ENCODE data around the gene CCDC27. TPM values are rescaled to one million over a fixed set of nuclear protein-coding genes. Genes with fewer than 3 reads are reported as not detected.

The CCDC27 gene
- total RNA-seq, 1 experiment from 2014 or later, result 0.13 TPM

DNA sequence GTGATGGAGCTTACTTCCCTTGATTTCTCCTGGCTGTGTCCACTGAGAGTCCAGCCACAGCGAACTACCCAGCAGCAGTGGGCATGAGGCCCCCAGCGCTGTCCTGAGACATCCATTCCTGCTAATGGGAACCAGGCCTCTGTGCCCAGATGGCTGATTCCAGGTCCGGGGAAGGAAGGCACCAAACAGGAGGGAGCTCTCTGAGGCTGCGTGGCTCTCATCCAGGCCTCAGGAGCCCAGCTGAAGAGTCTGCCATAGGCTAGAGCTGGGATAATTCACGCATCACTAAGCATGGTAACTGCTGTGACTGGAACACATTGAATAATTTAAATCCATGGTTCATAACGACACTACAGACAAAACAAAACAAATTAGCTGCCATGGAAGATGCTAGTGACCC is 68.8 kb downstream of the CCDC27 start (continued):
- TF ChIP-seq, protein P1, sequence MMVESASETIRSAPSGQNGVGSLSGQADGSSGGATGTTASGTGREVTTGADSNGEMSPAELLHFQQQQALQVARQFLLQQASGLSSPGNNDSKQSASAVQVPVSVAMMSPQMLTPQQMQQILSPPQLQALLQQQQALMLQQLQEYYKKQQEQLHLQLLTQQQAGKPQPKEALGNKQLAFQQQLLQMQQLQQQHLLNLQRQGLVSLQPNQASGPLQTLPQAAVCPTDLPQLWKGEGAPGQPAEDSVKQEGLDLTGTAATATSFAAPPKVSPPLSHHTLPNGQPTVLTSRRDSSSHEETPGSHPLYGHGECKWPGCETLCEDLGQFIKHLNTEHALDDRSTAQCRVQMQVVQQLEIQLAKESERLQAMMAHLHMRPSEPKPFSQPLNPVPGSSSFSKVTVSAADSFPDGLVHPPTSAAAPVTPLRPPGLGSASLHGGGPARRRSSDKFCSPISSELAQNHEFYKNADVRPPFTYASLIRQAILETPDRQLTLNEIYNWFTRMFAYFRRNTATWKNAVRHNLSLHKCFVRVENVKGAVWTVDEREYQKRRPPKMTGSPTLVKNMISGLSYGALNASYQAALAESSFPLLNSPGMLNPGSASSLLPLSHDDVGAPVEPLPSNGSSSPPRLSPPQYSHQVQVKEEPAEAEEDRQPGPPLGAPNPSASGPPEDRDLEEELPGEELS (CRISPR knock-in tag; IDR thresholded peaks at IDR 0.05), result no peak

Other genes with a start within 250 kb of the CCDC27 start
- 24.9 to 32.4 TPM (median 27.2 TPM) in 3 replicates for gene MEGF6, start 140.9 kb upstream of the CCDC27 start, total RNA-seq (2021)
- gene TPRG1L, start 127.4 kb upstream of the CCDC27 start, total RNA-seq (2021), result 20.9 to 22.3 TPM (median 20.9 TPM) in 3 replicates
- 33.8 to 39.2 TPM (median 34.7 TPM) in 3 replicates for gene WRAP73, start 102.3 kb upstream of the CCDC27 start, total RNA-seq (2021)
- 5.7 to 6.4 TPM (median 5.8 TPM) in 3 replicates for gene TP73, start 99.9 kb upstream of the CCDC27 start, total RNA-seq (2021)
- gene SMIM1, start 20.3 kb downstream of the CCDC27 start, total RNA-seq (2021), result 10.2 to 11.1 TPM (median 10.3 TPM) in 3 replicates
- 70.6 to 92.4 TPM (median 71.0 TPM) in 3 replicates for gene LRRC47, start 44.0 kb downstream of the CCDC27 start, total RNA-seq (2021)
- 38.0 to 38.8 TPM (median 38.2 TPM) in 3 replicates for gene CEP104, start 104.8 kb downstream of the CCDC27 start, total RNA-seq (2021)
- gene DFFB, start 105.0 kb downstream of the CCDC27 start, total RNA-seq (2021), result 8.5 to 9.2 TPM (median 8.7 TPM) in 3 replicates
- gene C1orf174, start 147.8 kb downstream of the CCDC27 start, total RNA-seq (2021), result 24.2 to 25.2 TPM (median 25.1 TPM) in 3 replicates